Ascending aorta (tissue), 2 donors: ENCODE data around the gene MORF4L1. TPM values are rescaled to one million over a fixed set of nuclear protein-coding genes. Genes with fewer than 3 reads are reported as not detected.

Experiments
- DNase-seq, 2 donors: peaks; one replicate each; pipeline ENCODE4 v3.0.0-alpha.2; 2019; ENCODE audit warnings: low spot score in 2 of 2
- H3K27ac ChIP-seq, 2 donors: fragments of 200-600 bp; sonication (generic); one replicate each; pipeline ENCODE4 v1.5.1; 2016 to 2017; ENCODE audit warnings: mild to moderate bottlenecking in 1 of 2
- H3K27me3 ChIP-seq: fragments of 200-600 bp; sonication (generic); one replicate; pipeline ENCODE4 v1.5.1; 2017
- H3K36me3 ChIP-seq, 2 donors: fragments of 200-600 bp; sonication (generic); one replicate each; pipeline ENCODE4 v1.5.1; 2016
- H3K4me1 ChIP-seq, 2 donors: fragments of 200-600 bp; sonication (generic); one replicate each; pipeline ENCODE4 v1.5.1; 2016 to 2017; ENCODE audit warnings: mild to moderate bottlenecking in 1 of 2
- H3K4me3 ChIP-seq, 2 donors: fragments of 200-600 bp; sonication (generic); one replicate each; pipeline ENCODE4 v1.5.1; 2016 to 2017; ENCODE audit warnings: mild to moderate bottlenecking in 1 of 2
- H3K9me3 ChIP-seq, 2 donors: fragments of 200-600 bp; sonication (generic); one replicate each; pipeline ENCODE4 v1.5.1; 2016
- intact Hi-C: fragments of 100-400 bp; cut with DNase I; formaldehyde crosslinking; loops from one replicate; pipeline ENCODE4 v1.15.1; 2023
- total RNA-seq: library from RNA; depleted of rRNA; stranded (reverse); fragments of >200 nt; gene quantifications from one replicate; pipeline ENCODE4 v1.1.0, GENCODE V29; 2016
- TF ChIP-seq, protein P1 (sequence below), 3 experiments: fragments of 200-600 bp in 2 of 3; fragments of 450-650 bp in 1 of 3; sonication (generic) in 2 of 3; IDR thresholded peaks; one replicate each; pipeline ENCODE4 v1.5.1; 2016 to 2019; ENCODE audit warnings: antibody characterized with exemption in 3 of 3, mild to moderate bottlenecking in 1 of 3, moderate library complexity in 1 of 3

MORF4L1 gene
- total RNA-seq, 1 donor from 2014 or later: 108 TPM

DNA sequence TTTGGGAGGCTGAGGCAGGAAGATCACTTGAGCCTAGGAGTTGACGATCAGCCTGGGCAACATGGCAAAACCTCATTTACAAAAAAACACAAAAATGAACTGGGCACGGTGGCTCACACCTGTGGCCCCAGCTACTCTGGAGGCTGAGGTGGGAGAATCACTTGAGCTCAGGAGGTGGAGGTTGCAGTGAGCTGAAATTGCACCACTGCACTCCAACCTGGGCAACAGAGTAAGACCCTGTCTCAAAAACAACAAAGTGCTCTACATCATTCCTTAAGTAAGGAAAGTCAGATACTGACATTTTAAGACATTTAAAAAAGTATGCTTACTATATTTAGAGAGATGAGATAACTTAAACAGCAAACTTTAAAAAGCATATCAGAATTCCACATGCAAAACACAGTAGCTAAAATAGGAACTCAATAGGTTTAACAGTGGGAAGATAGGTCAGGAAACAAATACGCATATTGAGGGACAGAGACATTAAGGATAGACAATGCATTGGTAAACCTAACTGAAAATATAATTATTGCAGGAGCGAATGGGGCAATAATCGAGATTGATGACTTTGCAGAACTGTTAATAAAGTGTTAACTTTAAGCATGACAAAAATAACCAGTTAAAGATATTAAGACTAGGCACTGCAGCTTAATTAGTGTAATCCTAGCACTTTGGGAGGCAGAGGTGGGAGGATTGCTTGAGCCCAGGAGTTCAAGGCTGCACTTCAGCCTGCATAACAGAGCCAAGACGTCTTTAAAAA lies 32.1 kb downstream of the MORF4L1 start:
- no peak for DNase-seq
- peaks cover 70 to 87% of the 10 kb centered on the region in 2 donors for H3K36me3 ChIP-seq
- intact Hi-C loops: loop anchor here (10.0 kb wide), 1 partner anchor 150 kb away; no protein-coding TSS in a partner anchor

DNA sequence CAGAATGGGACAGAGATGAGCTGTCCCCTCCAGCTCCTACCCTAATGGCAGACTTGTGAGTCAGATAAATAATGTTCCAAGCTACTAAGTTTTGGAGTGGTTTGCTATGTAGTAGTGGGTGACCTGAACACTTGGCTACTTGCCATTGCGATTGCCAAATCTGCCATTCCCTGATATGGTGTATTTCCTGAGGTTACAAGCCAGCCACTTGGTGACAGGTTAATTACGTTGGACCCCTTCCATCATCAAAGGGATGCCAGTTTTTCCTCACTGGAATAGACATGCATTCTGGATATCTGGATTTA lies 33.6 kb downstream of the MORF4L1 start:
- Histone ChIP-seq H3K9me3 (no peaks in the 10 kb centered on the region), H3K4me1 (peaks cover 7 to 45% of the 10 kb centered on the region in 2 donors), H3K27me3 (no peaks in the 10 kb centered on the region), H3K4me3 (no peak overlapping the region), H3K36me3 (peaks cover 70 to 87% of the 10 kb centered on the region in 2 donors), H3K27ac (peak overlapping the region; percentile 53 to 70)
- TF ChIP-seq, protein P1, sequence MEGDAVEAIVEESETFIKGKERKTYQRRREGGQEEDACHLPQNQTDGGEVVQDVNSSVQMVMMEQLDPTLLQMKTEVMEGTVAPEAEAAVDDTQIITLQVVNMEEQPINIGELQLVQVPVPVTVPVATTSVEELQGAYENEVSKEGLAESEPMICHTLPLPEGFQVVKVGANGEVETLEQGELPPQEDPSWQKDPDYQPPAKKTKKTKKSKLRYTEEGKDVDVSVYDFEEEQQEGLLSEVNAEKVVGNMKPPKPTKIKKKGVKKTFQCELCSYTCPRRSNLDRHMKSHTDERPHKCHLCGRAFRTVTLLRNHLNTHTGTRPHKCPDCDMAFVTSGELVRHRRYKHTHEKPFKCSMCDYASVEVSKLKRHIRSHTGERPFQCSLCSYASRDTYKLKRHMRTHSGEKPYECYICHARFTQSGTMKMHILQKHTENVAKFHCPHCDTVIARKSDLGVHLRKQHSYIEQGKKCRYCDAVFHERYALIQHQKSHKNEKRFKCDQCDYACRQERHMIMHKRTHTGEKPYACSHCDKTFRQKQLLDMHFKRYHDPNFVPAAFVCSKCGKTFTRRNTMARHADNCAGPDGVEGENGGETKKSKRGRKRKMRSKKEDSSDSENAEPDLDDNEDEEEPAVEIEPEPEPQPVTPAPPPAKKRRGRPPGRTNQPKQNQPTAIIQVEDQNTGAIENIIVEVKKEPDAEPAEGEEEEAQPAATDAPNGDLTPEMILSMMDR (IDR thresholded peaks at IDR 0.05): no peak
- peak in 1 of 2 donors; percentile 92 for DNase-seq
- intact Hi-C loops: loop anchor here (1.0 to 10.0 kb wide), 2 partner anchors 46 to 151 kb away; no protein-coding TSS in a partner anchor

More for the DNA sequence above, 32.1 kb downstream of the MORF4L1 start:
- TF ChIP-seq, protein P1 (IDR thresholded peaks at IDR 0.05): no peak
- Histone ChIP-seq H3K27ac (peak overlapping the region; percentile 2 to 12), H3K4me1 (peaks cover 7 to 40% of the 10 kb centered on the region in 2 donors), H3K9me3 (no peaks in the 10 kb centered on the region), H3K4me3 (no peak overlapping the region), H3K27me3 (no peaks in the 10 kb centered on the region)

GRCh38 chr15:78907577-78907976 lies 34.9 kb downstream of the MORF4L1 start:
- no peak for DNase-seq
- Histone ChIP-seq H3K4me3 (no peak overlapping the region), H3K27ac (peak overlapping the region; percentile 44 to 70), H3K27me3 (no peaks in the 10 kb centered on the region), H3K9me3 (no peaks in the 10 kb centered on the region), H3K4me1 (peaks cover 7 to 41% of the 10 kb centered on the region in 2 donors), H3K36me3 (peaks cover 66 to 85% of the 10 kb centered on the region in 2 donors)
- TF ChIP-seq, protein P1 (IDR thresholded peaks at IDR 0.05): peak in 1 of 3 experiments; percentile 8
- intact Hi-C loops: loop anchor here (10.0 kb wide), 1 partner anchor 153 kb away; no protein-coding TSS in a partner anchor

- intact Hi-C loops: loop anchor here (10.0 kb wide), 1 partner anchor 154 kb away; no protein-coding TSS in a partner anchor
- H3K4me1 ChIP-seq: peaks cover 7 to 52% of the 10 kb centered on the region in 2 donors
- TF ChIP-seq, protein P1 (IDR thresholded peaks at IDR 0.05): no peak
- H3K27me3 ChIP-seq: no peaks in the 10 kb centered on the region
- H3K4me3 ChIP-seq: no peak overlapping the region
- peaks cover 57 to 72% of the 10 kb centered on the region in 2 donors for H3K36me3 ChIP-seq
- peak overlapping the region; percentile 35 to 47 for H3K27ac ChIP-seq
- no peak for DNase-seq
- no peaks in the 10 kb centered on the region for H3K9me3 ChIP-seq
These were observed 36.5 kb downstream of the MORF4L1 start for GRCh38 chr15:78909160-78909695.

DNA sequence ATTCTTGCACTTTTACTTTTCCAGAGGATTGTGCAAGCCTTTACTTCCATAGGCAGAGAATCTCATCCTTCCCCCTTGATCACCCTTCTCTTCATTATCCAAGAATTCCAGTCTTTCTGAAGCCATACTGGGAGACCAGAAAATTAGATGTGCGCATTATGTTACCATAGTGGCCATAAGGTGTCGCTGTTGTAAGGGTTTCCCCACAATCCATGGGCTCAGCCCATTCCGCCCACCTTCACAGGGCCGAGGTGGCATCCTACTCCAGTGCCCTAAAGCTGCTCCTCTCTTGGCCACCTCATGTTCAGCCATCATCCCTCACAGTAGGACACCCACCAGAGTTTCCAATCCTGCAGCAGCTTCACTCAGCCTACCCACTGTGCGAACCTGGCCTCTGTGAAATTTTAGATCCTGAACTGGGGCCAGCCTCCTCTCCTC lies 37.1 kb downstream of the MORF4L1 start:
- intact Hi-C loops: loop anchor here (5.0 to 10.0 kb wide), 3 partner anchors 37 to 272 kb away; partner anchors contain the start of gene CTSH
- DNase-seq: no peak
- peak overlapping the region; percentile 35 to 47 for H3K27ac ChIP-seq
- H3K36me3 ChIP-seq: peaks cover 52 to 66% of the 10 kb centered on the region in 2 donors
- no peaks in the 10 kb centered on the region for H3K9me3 ChIP-seq
- no peak overlapping the region for H3K4me3 ChIP-seq
- TF ChIP-seq, protein P1 (IDR thresholded peaks at IDR 0.05): peak; percentile 54 to 69 (median 67)
- no peaks in the 10 kb centered on the region for H3K27me3 ChIP-seq
- H3K4me1 ChIP-seq: peaks cover 9 to 56% of the 10 kb centered on the region in 2 donors
